SKM-1 (cell line): ENCODE measurements around the gene RASL10A.

Experiments used
- DNase-seq: peaks from one replicate; lab custom pipeline; 2025; ENCODE audit not compliant: unreplicated experiment; lab: John Stamatoyannopoulos, UW

The RASL10A gene

GRCh38 chr22:29270475-29271271, 44.8 kb downstream of the RASL10A start:
- no peak for DNase-seq

- no peak for DNase-seq
Measured at GRCh38 chr22:29269731-29270474, 45.6 kb downstream of the RASL10A start.

- no peak for DNase-seq
Measured at GRCh38 chr22:29269230-29269604, 46.3 kb downstream of the RASL10A start.

- DNase-seq, result no peak
Measured at GRCh38 chr22:29268511-29269229, 46.8 kb downstream of the RASL10A start.

GRCh38 chr22:29267858-29268510, 47.5 kb downstream of the RASL10A start, which contains the start of the genes EWSR1 and RHBDD3:
Gene EWSR1 (plus strand): TSS chr22:29268268. CDS start chr22:29268337, 69 bp downstream.
Gene RHBDD3 (minus strand): TSS chr22:29267981. CDS start chr22:29265626, 2,355 bp downstream.
- peak; percentile 95 for DNase-seq

- DNase-seq, result no peak
Measured at GRCh38 chr22:29267462-29267857, 48.0 kb downstream of the RASL10A start.

GRCh38 chr22:29266564-29267461, 48.7 kb downstream of the RASL10A start:
- no peak for DNase-seq

- DNase-seq, result no peak
Measured at GRCh38 chr22:29265929-29266328, 49.6 kb downstream of the RASL10A start.

GRCh38 chr22:29265305-29265704, 50.2 kb downstream of the RASL10A start:
- DNase-seq, result no peak

GRCh38 chr22:29263791-29264276, 51.7 kb downstream of the RASL10A start:
- no peak for DNase-seq
